GM18909 (cell line): ENCODE results near the gene PTTG1IP.

Source experiments
- ATAC-seq: cut with Tn5 transposase; IDR thresholded peaks from one replicate; pipeline ENCODE4 v1.9.1; 2021; ENCODE audit warnings: mild to moderate bottlenecking; ENCODE audit not compliant: unreplicated experiment, poor library complexity

Gene PTTG1IP

GRCh38 chr21:44814498-44815023 is 58.9 kb downstream of the PTTG1IP start:
- ATAC-seq, result no peak

- no peak for ATAC-seq
These were observed 59.8 kb downstream of the PTTG1IP start for GRCh38 chr21:44813727-44814126.

- ATAC-seq, result no peak
These were observed 60.3 kb downstream of the PTTG1IP start for GRCh38 chr21:44813149-44813548.

GRCh38 chr21:44812640-44813039 is 60.9 kb downstream of the PTTG1IP start:
- no peak for ATAC-seq

- ATAC-seq, result no peak
These were observed 62.7 kb downstream of the PTTG1IP start for GRCh38 chr21:44810779-44811178.

GRCh38 chr21:44805859-44806258 is 67.6 kb downstream of the PTTG1IP start:
- no peak for ATAC-seq

- no peak for ATAC-seq
These were observed 68.3 kb downstream of the PTTG1IP start for GRCh38 chr21:44805226-44805625.

- no peak for ATAC-seq
These were observed 68.7 kb downstream of the PTTG1IP start for GRCh38 chr21:44804762-44805161.

- no peak for ATAC-seq
These were observed 69.8 kb downstream of the PTTG1IP start for GRCh38 chr21:44803651-44804050.

- peak; percentile 11 for ATAC-seq
These were observed 70.9 kb downstream of the PTTG1IP start for GRCh38 chr21:44802396-44803153.

GRCh38 chr21:44801468-44802395 is 71.8 kb downstream of the PTTG1IP start, which contains the start of gene UBE2G2:
Gene UBE2G2 (minus strand): TSS chr21:44801820. CDS start chr21:44801748, 72 bp downstream.
- peak; percentile 88 for ATAC-seq

GRCh38 chr21:44800971-44801467 is 72.5 kb downstream of the PTTG1IP start:
- peak; percentile 37 for ATAC-seq

- no peak for ATAC-seq
These were observed 73.4 kb downstream of the PTTG1IP start for GRCh38 chr21:44800103-44800502.

- no peak for ATAC-seq
These were observed 73.8 kb downstream of the PTTG1IP start for GRCh38 chr21:44799646-44800045.
